HUES48 (cell line): ENCODE measurements around the gene PPP1CA.

Source experiments
- H3K27ac ChIP-seq: one replicate; pipeline ENCODE4 v1.7.0; 2013; ENCODE audit warnings: low read depth, low read length, inconsistent platforms
- H3K27me3 ChIP-seq: 2 replicates; pipeline ENCODE4 v1.6.1; 2013; ENCODE audit warnings: mild to moderate bottlenecking, low read length; ENCODE audit not compliant: control insufficient read depth, insufficient read depth
- H3K36me3 ChIP-seq: 2 replicates; pipeline ENCODE4 v1.6.1; 2013; ENCODE audit warnings: low read length; ENCODE audit not compliant: control insufficient read depth, insufficient read depth
- H3K4me1 ChIP-seq: 2 replicates; pipeline ENCODE4 v1.6.1; 2013; ENCODE audit warnings: mild to moderate bottlenecking, low read length; ENCODE audit not compliant: control insufficient read depth, insufficient read depth
- H3K4me3 ChIP-seq: 2 replicates; pipeline ENCODE4 v1.5.1; 2013; ENCODE audit warnings: mild to moderate bottlenecking, low read depth, low read length
- H3K9ac ChIP-seq: 2 replicates; pipeline ENCODE4 v1.6.1; 2013; ENCODE audit warnings: mild to moderate bottlenecking, low read depth, low read length, moderate library complexity
- H3K9me3 ChIP-seq: 2 replicates; pipeline ENCODE4 v1.6.1; 2013; ENCODE audit warnings: low read length; ENCODE audit not compliant: control insufficient read depth, insufficient read depth

The PPP1CA gene

GRCh38 chr11:67412495-67413179, 11.0 kb upstream of the PPP1CA start:
- Histone ChIP-seq H3K36me3 (no peaks in the 10 kb centered on the region), H3K9me3 (no peaks in the 10 kb centered on the region), H3K27me3 (peaks cover 7% of the 10 kb centered on the region), H3K9ac (no peak overlapping the region), H3K4me1 (peaks cover 13% of the 10 kb centered on the region), H3K4me3 (no peak overlapping the region), H3K27ac (no peak overlapping the region)

DNA sequence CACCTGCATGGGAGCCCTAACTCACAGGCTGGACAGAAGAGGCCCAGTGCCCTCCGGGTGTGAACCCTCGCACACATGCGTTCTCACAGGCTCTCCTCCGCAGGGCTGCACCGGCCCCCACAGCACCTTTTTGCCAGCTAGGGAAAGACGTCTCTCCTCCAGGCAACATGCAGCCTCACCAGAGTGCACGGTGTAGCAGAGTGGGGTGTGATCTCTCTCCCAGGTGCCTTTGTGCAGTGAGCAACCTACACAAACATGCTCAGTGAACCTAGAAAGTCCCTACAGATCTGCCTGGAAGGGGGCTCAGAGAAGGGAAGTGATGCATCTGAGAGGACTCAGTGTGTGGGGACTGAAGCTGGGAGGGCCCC, 10.1 kb upstream of the PPP1CA start:
- H3K36me3 ChIP-seq = no peaks in the 10 kb centered on the region
- no peak overlapping the region for H3K27ac ChIP-seq
- no peak overlapping the region for H3K9ac ChIP-seq
- H3K4me3 ChIP-seq = no peak overlapping the region
- no peaks in the 10 kb centered on the region for H3K9me3 ChIP-seq
- peaks cover 13% of the 10 kb centered on the region for H3K4me1 ChIP-seq
- peaks cover 7% of the 10 kb centered on the region for H3K27me3 ChIP-seq

DNA sequence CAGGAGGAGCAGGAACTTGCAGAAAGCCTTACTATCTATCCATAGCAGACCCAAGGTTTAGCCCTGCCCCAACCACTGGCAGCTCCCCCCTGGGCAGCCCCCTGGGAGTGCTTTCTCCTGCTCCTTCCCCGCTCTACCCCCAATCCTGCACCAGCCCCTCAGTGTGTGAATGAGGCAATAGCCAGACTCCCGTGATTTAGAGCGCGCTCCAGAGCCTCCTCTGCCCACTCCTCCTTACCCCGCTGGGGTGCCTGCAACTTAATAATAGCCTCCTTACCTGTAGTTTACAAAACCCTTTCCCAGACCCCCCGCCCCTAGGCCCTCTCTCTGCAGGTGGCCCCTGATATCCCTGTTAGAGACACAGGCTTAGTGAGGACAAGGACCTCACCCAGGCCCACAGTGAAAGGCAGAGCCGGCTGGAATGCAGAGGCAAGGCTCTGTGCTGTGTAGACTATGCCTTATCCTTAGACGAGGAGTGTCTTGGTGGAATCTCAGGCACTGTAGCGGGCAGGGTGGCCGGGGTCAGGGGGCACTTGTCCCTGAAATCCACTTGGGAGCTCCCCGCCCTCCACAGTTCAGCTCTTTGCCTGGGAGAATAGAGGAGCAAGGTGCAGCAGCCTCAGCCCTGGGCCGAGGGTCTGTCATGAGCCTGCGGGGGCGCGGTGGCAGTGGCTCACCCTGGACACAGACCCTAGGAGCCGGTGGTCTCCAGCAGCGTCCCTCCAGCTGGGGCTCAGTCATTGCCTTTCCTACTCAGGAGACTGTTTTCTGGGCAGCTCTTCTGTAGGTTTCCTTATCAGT, 9.5 kb upstream of the PPP1CA start:
- Histone ChIP-seq H3K9ac (no peak overlapping the region), H3K4me3 (no peak overlapping the region), H3K9me3 (no peaks in the 10 kb centered on the region), H3K4me1 (peaks cover 11% of the 10 kb centered on the region), H3K27me3 (peaks cover 7% of the 10 kb centered on the region), H3K36me3 (no peaks in the 10 kb centered on the region), H3K27ac (no peak overlapping the region)

DNA sequence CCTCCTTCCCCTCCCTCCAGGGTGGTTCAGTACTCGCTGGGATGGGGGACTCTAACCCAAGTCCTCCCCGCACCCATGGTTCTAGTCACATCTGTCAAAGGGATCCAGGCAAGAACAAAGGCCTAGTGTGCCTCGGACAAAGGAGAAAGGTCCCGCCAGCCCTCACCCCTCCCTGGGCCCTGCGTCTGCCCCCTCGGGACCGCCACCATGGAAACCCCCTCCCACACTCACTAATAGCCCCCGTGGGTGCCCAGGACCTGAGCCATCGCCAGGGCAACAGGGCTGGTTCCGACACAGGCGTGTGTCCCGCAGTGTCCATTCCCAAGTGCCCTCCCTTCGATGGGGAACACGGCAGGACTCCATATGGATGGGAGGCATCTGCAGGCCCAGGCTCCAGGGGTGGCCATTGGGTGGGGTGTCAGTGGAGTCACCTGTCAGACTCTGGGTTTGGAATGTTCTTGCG, 8.7 kb upstream of the PPP1CA start:
- Histone ChIP-seq H3K27ac (no peak overlapping the region), H3K4me3 (no peak overlapping the region), H3K9ac (no peak overlapping the region), H3K4me1 (peaks cover 9% of the 10 kb centered on the region), H3K36me3 (no peaks in the 10 kb centered on the region), H3K9me3 (no peaks in the 10 kb centered on the region), H3K27me3 (peaks cover 7% of the 10 kb centered on the region)

DNA sequence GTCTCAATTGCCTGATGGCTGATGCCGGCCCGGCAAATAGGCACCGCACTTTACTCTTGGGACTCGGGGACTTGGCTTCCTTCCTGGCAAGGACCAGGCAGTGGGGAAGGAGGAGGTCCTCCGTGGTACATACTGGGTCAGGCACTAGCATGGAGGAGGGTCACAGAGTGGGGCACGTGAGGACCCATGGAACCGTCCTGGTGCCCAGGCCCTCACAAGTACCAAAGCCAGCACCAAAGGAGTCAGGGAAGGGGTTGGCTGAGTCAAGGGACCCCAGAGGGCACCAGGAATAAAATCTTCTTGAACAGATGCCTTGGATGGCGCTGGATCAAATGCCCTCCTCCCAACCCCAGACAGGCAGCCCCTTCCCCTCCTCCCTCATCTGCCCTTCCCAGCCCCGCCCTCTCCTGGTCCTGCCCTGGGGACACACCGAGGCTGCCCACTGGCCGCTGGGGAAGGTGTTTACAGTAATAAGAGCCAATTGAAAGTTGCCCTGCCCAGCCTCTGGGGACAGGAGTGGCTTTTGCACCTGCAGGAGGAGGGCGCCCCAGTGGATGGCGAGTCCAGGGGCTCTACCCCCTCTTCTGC, 8.2 kb upstream of the PPP1CA start:
- H3K27me3 ChIP-seq = peaks cover 6% of the 10 kb centered on the region
- H3K9ac ChIP-seq = no peak overlapping the region
- no peak overlapping the region for H3K27ac ChIP-seq
- H3K4me3 ChIP-seq = no peak overlapping the region
- H3K9me3 ChIP-seq = no peaks in the 10 kb centered on the region
- H3K4me1 ChIP-seq = peaks cover 9% of the 10 kb centered on the region
- no peaks in the 10 kb centered on the region for H3K36me3 ChIP-seq

DNA sequence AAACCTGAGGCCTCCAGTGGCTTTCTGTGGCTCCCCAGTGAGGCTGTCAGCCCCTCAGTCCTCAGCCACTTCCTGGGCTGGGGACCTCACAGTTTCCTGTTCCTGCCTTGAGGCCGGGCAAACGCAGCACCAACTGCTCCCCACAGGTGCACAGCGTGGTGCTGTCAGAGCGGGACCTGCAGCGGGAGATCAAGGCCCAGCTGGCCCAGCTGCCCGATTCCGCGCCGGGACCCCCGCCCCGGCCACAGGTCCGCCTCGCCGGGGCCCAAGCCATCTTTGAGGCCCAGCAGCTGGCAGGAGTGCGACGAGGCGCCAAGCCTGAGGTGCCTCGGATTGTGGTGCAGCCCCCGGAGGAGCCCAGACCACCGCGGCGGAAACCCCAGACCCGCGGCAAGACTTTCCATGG, 7.6 kb upstream of the PPP1CA start:
- H3K36me3 ChIP-seq = no peaks in the 10 kb centered on the region
- no peak overlapping the region for H3K9ac ChIP-seq
- no peak overlapping the region for H3K4me3 ChIP-seq
- H3K27me3 ChIP-seq = no peaks in the 10 kb centered on the region; the same call in none of the 2 replicates
- no peaks in the 10 kb centered on the region for H3K9me3 ChIP-seq
- H3K27ac ChIP-seq = no peak overlapping the region
- H3K4me1 ChIP-seq = peaks cover 9% of the 10 kb centered on the region

- H3K4me3 ChIP-seq = no peak overlapping the region
- H3K27ac ChIP-seq = no peak overlapping the region
- no peaks in the 10 kb centered on the region for H3K9me3 ChIP-seq
- no peaks in the 10 kb centered on the region for H3K36me3 ChIP-seq
- no peaks in the 10 kb centered on the region; the same call in none of the 2 replicates for H3K27me3 ChIP-seq
- peaks cover 9% of the 10 kb centered on the region for H3K4me1 ChIP-seq
- no peak overlapping the region for H3K9ac ChIP-seq
Observed at GRCh38 chr11:67408437-67409200, 7.0 kb upstream of the PPP1CA start.

DNA sequence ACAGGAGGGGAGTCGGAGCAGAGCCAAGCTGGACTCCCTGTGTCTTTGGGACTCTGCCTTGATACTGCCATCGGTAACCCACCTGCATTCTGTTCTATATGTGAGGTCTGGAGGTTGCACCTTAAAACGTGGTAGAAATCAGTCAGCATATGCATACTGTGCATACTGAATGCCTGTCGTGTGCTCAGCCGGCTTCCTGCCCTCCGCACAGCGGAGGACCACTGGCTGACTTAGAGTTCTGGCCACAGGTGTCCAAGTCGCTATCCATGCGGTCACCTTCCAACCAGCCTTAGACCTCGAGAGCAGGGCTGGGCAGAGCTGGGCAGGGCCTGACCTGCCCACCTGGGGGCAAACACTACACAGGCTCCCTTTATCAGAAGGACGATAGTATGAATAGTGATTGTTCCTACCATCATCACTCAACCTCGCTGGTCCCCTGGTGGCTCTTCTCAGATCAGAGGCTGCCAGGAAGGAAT, 6.1 kb upstream of the PPP1CA start:
- peaks cover 9% of the 10 kb centered on the region for H3K4me1 ChIP-seq

DNA sequence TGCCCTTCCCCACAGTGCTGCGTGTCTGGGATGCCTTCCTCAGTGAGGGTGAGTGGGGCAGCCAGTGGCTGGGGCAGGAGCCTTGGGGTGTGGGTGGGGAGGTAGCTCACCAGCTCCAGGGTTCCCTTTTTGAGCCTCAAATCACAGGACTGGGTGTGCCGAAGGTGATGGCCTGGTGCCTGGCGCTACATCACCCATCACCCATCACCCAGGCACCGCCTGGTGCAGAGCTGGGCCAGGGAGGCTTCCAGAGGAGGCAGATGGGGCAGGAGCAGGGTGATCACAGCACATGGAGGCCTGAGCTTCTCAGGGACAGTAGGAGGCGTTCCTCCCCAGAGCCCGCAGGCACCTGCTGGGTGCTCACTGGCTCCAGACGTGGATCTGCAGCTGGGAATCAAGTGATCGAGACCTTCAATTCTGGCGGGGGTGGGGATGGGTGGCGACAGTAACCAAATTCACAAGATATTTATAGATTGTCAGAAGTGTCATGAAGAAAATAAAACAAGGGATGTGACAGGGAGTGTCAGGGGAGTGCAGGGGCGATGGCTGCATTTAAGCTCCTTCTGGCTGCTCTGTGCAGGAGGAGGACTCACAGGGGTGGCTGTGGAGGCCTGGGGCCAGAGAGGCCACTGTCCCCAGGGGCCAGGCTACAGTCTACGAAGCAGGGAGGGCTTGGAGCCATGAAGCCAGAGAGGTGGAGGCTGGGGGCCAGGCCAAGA, 5.5 kb upstream of the PPP1CA start:
- Histone ChIP-seq H3K4me1 (peaks cover 10% of the 10 kb centered on the region), H3K9ac (no peak overlapping the region), H3K9me3 (no peaks in the 10 kb centered on the region), H3K27me3 (no peaks in the 10 kb centered on the region; the same call in 1 of the 2 replicates), H3K27ac (no peak overlapping the region), H3K36me3 (no peaks in the 10 kb centered on the region), H3K4me3 (no peak overlapping the region)

More for the DNA sequence above, 6.1 kb upstream of the PPP1CA start:
- no peak overlapping the region for H3K9ac ChIP-seq
- no peaks in the 10 kb centered on the region; the same call in 1 of the 2 replicates for H3K27me3 ChIP-seq
- H3K27ac ChIP-seq = no peak overlapping the region
- no peak overlapping the region for H3K4me3 ChIP-seq
- H3K36me3 ChIP-seq = no peaks in the 10 kb centered on the region
- H3K9me3 ChIP-seq = no peaks in the 10 kb centered on the region

GRCh38 chr11:67406420-67406968, 4.8 kb upstream of the PPP1CA start:
- Histone ChIP-seq H3K36me3 (no peaks in the 10 kb centered on the region), H3K4me3 (no peak overlapping the region), H3K4me1 (peaks cover 12% of the 10 kb centered on the region), H3K9me3 (no peaks in the 10 kb centered on the region), H3K27ac (no peak overlapping the region), H3K27me3 (no peaks in the 10 kb centered on the region), H3K9ac (no peak overlapping the region)
